Chondrocyte (in vitro differentiated cells): ENCODE measurements around the gene SPART. TPM values are rescaled to one million over a fixed set of nuclear protein-coding genes. Genes with fewer than 3 reads are reported as not detected.

Experiments
- DNase-seq: peaks from one replicate; pipeline ENCODE4 v3.0.0; 2021; ENCODE audit warnings: mixed read lengths, low spot score
- H3K27ac Mint-ChIP-seq: one replicate; pipeline ENCODE4 v1.8.0; 2021; ENCODE audit warnings: mild to moderate bottlenecking, moderate library complexity, mixed read lengths; ENCODE audit not compliant: unreplicated experiment
- H3K27me3 Mint-ChIP-seq: 2 replicates; pipeline ENCODE4 v1.8.0; 2021; ENCODE audit warnings: low read depth, mixed read lengths
- H3K36me3 Mint-ChIP-seq: 2 replicates; pipeline ENCODE4 v1.8.0; 2021; ENCODE audit warnings: low read depth, mixed read lengths
- H3K4me1 Mint-ChIP-seq: 2 replicates; pipeline ENCODE4 v1.8.0; 2021; ENCODE audit warnings: low read depth, mild to moderate bottlenecking, mixed read lengths
- H3K4me3 Mint-ChIP-seq: one replicate; pipeline ENCODE4 v1.8.0; 2021; ENCODE audit warnings: mild to moderate bottlenecking, moderate library complexity, mixed read lengths; ENCODE audit not compliant: unreplicated experiment
- H3K9me3 Mint-ChIP-seq: 2 replicates; pipeline ENCODE4 v1.8.0; 2021; ENCODE audit warnings: low read depth, mixed read lengths
- total RNA-seq: library from RNA; stranded (reverse); gene quantifications from 3 replicates; pipeline ENCODE4 v1.2.1, GENCODE V29; 2021
- TF ChIP-seq, protein P1 (sequence below): fragments of 200-600 bp; sonication (generic); IDR thresholded peaks from 2 replicates; pipeline ENCODE4 v1.5.0; 2021; ENCODE audit warnings: antibody characterized with exemption, mild to moderate bottlenecking, moderate library complexity

Gene SPART
- total RNA-seq, 1 donor from 2014 or later = 93.6 TPM

- Mint-ChIP-seq H3K27me3 (no peaks in the 10 kb centered on the region), H3K9me3 (no peaks in the 10 kb centered on the region), H3K27ac (no peak overlapping the region), H3K4me3 (no peak overlapping the region), H3K36me3 (no peaks in the 10 kb centered on the region), H3K4me1 (no peaks in the 10 kb centered on the region)
- no peak for DNase-seq
- TF ChIP-seq, protein P1, sequence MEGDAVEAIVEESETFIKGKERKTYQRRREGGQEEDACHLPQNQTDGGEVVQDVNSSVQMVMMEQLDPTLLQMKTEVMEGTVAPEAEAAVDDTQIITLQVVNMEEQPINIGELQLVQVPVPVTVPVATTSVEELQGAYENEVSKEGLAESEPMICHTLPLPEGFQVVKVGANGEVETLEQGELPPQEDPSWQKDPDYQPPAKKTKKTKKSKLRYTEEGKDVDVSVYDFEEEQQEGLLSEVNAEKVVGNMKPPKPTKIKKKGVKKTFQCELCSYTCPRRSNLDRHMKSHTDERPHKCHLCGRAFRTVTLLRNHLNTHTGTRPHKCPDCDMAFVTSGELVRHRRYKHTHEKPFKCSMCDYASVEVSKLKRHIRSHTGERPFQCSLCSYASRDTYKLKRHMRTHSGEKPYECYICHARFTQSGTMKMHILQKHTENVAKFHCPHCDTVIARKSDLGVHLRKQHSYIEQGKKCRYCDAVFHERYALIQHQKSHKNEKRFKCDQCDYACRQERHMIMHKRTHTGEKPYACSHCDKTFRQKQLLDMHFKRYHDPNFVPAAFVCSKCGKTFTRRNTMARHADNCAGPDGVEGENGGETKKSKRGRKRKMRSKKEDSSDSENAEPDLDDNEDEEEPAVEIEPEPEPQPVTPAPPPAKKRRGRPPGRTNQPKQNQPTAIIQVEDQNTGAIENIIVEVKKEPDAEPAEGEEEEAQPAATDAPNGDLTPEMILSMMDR = no peak
Observed at GRCh38 chr13:36377826-36378468, 31.8 kb upstream of the SPART start.

GRCh38 chr13:36374063-36374462, 27.9 kb upstream of the SPART start:
- Mint-ChIP-seq H3K9me3 (no peaks in the 10 kb centered on the region), H3K4me1 (peaks cover 14% of the 10 kb centered on the region), H3K27ac (no peak overlapping the region), H3K4me3 (no peak overlapping the region), H3K27me3 (no peaks in the 10 kb centered on the region), H3K36me3 (peaks cover 2% of the 10 kb centered on the region)
- TF ChIP-seq, protein P1 = no peak
- no peak for DNase-seq

- Mint-ChIP-seq H3K4me3 (no peak overlapping the region), H3K27me3 (no peaks in the 10 kb centered on the region), H3K9me3 (no peaks in the 10 kb centered on the region), H3K4me1 (peaks cover 17% of the 10 kb centered on the region), H3K36me3 (peaks cover 7% of the 10 kb centered on the region), H3K27ac (no peak overlapping the region)
- TF ChIP-seq, protein P1 = no peak
- DNase-seq = no peak
Observed at GRCh38 chr13:36371185-36371584, 25.0 kb upstream of the SPART start.

DNA sequence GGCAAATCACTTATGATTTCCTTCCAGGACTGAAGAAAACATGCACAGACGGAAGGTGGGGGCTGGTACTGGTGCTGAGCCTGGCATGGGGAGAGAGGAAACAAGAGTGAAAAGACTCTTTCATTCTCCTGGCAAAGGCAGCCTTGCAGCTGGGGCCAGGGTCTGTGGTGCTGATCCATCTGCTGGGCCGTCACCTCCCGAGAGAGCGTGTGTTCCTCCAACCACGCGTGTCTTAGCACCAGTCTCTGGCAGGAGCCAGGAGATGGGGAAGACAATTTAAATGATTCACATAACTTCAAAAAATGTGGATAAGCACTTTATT, 23.9 kb upstream of the SPART start:
- H3K4me1 Mint-ChIP-seq = peaks cover 19% of the 10 kb centered on the region
- H3K27me3 Mint-ChIP-seq = no peaks in the 10 kb centered on the region
- peaks cover 11% of the 10 kb centered on the region for H3K36me3 Mint-ChIP-seq
- TF ChIP-seq, protein P1 = no peak
- H3K9me3 Mint-ChIP-seq = no peaks in the 10 kb centered on the region
- DNase-seq = no peak
- peak overlapping the region; percentile 29 for H3K27ac Mint-ChIP-seq
- H3K4me3 Mint-ChIP-seq = no peak overlapping the region

DNA sequence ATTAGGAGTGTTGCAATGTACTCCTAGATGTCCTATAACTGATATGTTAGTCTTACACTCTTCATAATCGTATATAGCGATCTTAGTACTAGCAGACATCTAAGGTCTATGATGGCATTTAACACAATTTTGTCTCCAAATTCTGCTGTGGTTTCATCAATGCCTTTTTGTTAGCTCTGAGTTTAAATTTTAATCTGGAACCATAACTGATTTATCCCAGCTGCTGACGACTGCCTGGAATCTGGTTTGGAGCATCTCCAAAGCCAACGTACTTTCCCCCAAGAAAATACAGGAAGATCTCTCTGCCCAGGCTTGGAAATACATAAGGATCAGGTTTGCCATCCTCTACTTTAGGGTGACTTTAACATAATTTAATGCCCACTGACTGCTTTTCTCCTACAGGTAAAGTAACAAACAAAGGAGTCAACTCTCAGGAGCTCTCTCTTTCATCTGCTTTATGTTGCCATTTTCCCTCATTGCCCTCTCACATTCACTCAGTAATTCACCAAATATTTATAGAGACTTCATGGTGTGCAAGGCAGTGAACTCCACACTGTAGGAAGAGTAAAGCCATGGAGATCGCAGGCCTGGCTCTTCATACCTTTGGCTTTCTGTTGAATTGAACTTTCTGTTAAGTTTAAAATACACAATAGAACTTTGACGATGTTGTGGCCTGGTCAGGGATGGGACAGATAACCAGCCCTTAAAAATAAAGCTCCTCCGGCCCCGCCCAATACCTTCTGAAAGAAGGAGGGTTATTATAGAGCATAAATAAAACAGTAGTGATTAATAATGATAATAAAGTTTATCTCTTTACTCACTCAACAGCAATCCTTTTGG, 23.3 kb upstream of the SPART start:
- peaks cover 19% of the 10 kb centered on the region for H3K4me1 Mint-ChIP-seq
- H3K27me3 Mint-ChIP-seq = no peaks in the 10 kb centered on the region
- TF ChIP-seq, protein P1 = no peak
- no peaks in the 10 kb centered on the region for H3K9me3 Mint-ChIP-seq
- H3K36me3 Mint-ChIP-seq = peaks cover 11% of the 10 kb centered on the region
- peak overlapping the region; percentile 29 for H3K27ac Mint-ChIP-seq
- DNase-seq = no peak
- no peak overlapping the region for H3K4me3 Mint-ChIP-seq
